Mesodermal cell (in vitro differentiated cells): ENCODE data around the gene LKAAEAR1.

Experiments
- H3K27ac ChIP-seq: 2 replicates; pipeline ENCODE4 v1.7.0; 2013; ENCODE audit warnings: mild to moderate bottlenecking, low read depth, low read length, moderate library complexity; ENCODE audit not compliant: severe bottlenecking
- H3K36me3 ChIP-seq: 2 replicates; pipeline ENCODE4 v1.7.1; 2013; ENCODE audit warnings: mild to moderate bottlenecking, low read length, moderate library complexity; ENCODE audit not compliant: control insufficient read depth, insufficient read depth
- H3K4me1 ChIP-seq: one replicate; pipeline ENCODE4 v1.7.1; 2013; ENCODE audit warnings: mild to moderate bottlenecking, low read length; ENCODE audit not compliant: insufficient read depth, control insufficient read depth, poor library complexity, severe bottlenecking
- H3K4me3 ChIP-seq: 2 replicates; pipeline ENCODE4 v1.7.0; 2013; ENCODE audit warnings: low read length, control low read depth, mild to moderate bottlenecking; ENCODE audit not compliant: insufficient read depth, poor library complexity, severe bottlenecking; ENCODE audit errors: extremely low read depth
- H3K9me3 ChIP-seq: 2 replicates; pipeline ENCODE4 v1.7.1; 2013; ENCODE audit warnings: mild to moderate bottlenecking, low read length, moderate library complexity; ENCODE audit not compliant: control insufficient read depth
- WGBS, 2 experiments: methylation state at CpG; one replicate each; pipeline ENCODE4 v1.1.5; 2013; ENCODE audit warnings: missing lambda C conversion rate in 2 of 2; ENCODE audit not compliant: insufficient coverage in 2 of 2; 5-methylcytosine and 5-hydroxymethylcytosine counted together

LKAAEAR1 gene

DNA sequence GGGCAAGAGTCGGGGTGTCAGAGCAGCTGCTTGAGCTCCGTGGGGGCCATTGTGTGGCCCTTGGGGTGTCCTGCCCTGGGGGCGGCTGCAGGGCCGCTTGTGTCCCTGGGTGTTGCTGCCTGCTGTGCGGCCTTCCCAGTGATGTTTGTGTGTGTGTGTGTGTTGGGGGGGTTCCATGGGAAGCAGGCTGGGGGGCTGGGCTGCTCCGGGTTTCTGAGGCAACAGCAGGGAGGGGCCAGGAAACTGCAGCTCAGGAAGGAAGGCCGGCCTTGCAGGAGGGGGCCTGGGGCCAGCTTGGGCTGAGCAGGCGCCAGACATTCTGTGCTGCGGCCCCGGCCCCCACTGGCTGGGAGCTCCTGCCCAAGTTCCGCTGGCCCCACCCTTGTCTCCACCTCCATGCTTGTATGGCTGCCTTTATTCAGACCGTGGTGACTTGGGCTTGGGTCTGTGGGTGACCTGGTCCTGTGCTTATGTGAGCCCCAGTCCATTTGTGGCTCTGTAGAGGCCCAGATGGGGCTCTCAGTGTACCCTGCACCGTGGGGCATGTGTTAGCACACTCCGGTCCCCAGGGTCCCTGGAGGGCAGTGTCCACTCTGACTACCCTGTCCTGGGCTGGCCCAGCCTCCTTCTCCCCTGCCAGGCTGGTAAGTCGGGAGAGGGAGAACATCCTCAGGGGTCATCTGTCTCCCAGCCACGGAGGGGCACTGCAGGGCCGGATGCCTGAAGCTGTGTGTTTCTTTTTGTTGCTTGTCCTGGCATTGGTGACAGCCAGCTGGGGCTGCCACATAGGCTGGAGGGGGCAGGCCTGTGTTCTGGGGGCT lies 30.1 kb downstream of the LKAAEAR1 start:
- Histone ChIP-seq H3K4me3 (peak overlapping the region; percentile 8), H3K36me3 (no peaks in the 10 kb centered on the region), H3K4me1 (peaks cover 37% of the 10 kb centered on the region), H3K9me3 (no peaks in the 10 kb centered on the region), H3K27ac (peak overlapping the region; percentile 76)
- 33 to 56% methylated on average over 12 to 14 of the region's 17 CpGs for WGBS, 2 experiments

DNA sequence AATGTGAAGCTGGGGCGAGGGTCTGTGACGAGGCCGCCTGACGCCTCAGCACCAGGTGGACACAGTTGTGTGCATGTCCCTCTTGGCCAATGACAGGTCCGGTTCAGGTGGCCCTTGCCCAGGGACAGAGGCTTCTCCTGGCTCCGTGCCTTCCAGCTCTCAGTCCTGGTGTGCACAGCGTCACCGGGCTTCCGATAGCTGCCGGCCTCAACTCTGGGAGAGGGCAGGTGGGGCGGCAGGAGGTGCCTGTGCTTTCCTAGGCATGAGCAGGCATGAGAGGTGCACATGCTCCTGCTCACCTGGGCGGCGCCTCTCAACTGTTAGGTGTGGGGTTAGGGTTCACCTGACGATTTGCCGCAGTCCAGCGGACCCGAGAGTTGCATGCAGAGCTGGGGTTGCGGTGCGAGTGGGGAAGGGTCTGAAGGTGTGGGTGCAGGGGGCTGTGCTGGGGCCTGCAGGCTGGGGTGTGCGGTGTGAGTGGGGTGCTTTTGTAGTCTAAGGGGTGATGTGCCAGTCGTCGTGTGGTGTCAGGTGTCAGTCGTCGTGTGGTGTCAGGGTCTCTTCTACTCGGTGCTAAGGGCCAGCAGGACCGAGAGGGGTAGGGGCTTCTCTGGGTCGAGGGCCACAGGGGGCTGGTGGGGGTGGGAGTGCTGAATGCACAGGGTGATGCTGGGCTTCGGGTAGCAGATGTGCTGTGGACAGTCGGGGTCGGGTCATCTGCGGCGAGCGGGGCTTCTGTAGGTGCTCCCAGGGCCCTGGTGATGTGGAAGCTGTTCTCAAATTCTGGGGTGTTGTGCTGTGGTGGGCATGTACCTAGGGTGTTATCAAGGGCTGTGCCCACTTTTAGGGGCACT lies 31.0 kb downstream of the LKAAEAR1 start:
- Histone ChIP-seq H3K9me3 (no peaks in the 10 kb centered on the region), H3K4me3 (no peak overlapping the region), H3K36me3 (no peaks in the 10 kb centered on the region), H3K27ac (no peak overlapping the region), H3K4me1 (peaks cover 37% of the 10 kb centered on the region)
- WGBS, 2 experiments, result 85 to 89% methylated on average over 20 to 33 of the region's 33 CpGs

DNA sequence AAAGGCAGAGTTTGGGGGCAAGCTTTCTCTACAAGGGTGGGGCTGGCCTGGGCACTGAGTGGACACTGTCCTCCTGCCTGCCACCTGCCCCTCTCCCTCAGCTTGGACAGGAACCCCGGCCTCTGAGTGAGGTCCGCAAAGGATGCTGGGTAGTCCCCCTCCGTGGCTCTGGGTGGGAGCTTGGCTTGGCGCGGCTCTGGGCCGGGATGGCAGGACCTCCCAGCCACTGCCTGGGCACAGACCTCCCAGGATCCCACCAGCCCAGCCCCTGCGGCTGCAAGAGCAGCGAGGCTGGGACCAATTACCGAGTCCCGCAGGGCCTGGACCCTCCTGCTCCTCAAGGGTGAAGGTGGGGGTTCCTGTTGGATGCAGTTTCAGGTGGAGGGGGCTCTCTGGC lies 31.9 kb downstream of the LKAAEAR1 start:
- 91 to 95% methylated on average over 4 to 6 of the region's 10 CpGs for WGBS, 2 experiments
- no peak overlapping the region for H3K27ac ChIP-seq
- peaks cover under 1% of the 10 kb centered on the region for H3K36me3 ChIP-seq
- H3K4me1 ChIP-seq, result peaks cover 35% of the 10 kb centered on the region
- no peaks in the 10 kb centered on the region for H3K9me3 ChIP-seq
- H3K4me3 ChIP-seq, result no peak overlapping the region

DNA sequence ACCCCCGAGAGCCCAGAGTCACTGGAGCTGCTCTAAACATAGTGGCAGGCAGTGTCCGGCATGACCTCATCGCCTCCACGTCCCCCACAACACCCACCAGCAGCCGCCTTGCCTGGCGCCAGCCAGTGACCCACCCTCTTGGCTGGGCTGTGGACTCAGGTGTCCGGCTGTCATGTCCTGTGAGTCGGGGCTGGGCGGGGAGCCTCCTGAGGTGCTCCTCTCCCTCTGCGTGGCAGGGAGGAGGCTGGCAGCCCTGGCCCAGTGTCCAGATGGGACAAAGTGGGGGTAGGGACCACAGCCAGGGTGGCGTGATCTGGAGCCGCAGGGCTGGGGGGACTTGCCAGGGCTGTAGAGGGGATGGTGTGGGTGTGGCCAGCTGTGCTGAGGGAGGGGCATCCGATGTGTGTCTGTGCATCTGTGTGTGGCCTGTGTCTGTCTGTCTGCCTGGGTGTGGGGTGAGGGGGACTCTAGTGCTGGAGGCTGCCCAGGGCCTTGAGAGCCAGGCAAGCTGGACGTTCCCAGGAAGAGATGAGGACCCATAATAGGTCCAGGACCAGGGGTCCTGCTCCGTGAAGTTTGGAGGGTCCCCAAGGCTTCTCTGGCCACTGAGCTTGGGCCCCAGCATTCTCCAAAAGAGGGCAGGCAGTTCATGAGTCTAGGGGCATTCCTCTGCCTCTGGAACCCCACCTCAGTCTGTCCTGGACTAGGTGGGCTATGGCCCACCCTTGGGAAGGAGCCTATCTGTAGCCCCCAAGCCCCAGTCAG lies 32.5 kb downstream of the LKAAEAR1 start:
- Histone ChIP-seq H3K27ac (no peak overlapping the region), H3K4me1 (peaks cover 29% of the 10 kb centered on the region), H3K4me3 (no peak overlapping the region), H3K9me3 (no peaks in the 10 kb centered on the region), H3K36me3 (peaks cover 4% of the 10 kb centered on the region)
- 92 to 96% methylated on average over 4 to 13 of the region's 15 CpGs for WGBS, 2 experiments

DNA sequence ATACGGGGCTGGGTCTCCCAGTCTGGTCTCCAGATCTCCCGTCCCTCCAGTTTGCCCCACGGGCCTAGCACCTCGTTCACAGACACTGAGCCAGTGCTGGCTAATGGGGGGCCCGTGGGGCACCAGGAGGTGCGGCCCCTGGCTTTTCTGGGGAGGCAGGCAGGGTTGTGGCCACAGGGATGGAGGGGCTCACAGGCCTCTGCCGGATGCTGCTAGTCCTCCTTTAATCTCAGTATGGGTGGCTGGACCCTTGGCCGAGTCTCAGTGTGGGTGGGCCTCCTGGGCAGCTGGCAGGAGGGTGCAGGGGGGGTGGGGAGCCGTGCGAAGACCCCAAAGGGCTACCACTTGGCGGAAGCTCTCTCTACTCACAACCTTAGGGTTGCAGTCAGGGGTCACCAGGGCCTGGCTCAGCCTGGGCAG lies 33.2 kb downstream of the LKAAEAR1 start:
- 89 to 93% methylated on average over 9 to 10 of the region's 11 CpGs for WGBS, 2 experiments
- peaks cover 22% of the 10 kb centered on the region for H3K4me1 ChIP-seq
- no peak overlapping the region for H3K4me3 ChIP-seq
- H3K27ac ChIP-seq, result no peak overlapping the region
- H3K36me3 ChIP-seq, result peaks cover 4% of the 10 kb centered on the region
- H3K9me3 ChIP-seq, result no peaks in the 10 kb centered on the region

DNA sequence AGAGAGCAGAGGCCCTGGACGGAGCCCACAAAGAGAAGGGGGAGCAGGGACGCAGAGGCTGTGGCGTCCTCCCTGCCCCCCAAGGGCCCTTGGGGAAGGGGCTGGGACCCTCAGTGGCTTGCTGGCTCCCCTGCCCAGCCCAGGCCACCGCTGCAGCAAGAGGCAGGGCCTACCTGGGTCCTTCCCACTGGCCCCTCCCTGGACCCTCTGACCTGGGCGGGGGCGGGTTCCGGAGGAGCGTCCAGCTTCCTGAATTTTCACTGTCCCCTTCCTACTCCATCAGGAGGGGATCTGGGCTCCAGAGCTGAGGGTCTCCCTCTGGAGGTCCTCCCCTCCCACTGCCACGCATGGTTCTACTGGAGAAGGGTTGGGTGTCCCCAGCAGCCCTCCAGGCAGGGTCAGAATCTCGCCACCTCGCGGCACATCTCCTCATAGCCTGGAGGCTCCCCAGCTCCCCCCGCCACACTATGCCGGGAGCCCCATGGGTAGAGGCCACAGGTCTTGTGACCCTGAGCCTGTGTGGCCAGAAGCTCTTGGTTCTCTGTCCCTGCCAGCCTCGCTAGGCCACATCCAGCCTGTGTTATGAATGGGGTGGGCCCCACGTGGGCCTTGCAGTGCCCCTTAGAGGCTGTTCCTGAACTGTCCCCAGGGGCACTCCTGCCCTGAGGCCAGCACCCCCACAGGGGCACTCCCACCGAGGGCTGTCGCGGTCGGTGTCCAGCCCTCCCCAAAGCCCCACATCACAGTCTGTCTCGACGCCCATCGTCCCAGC lies 33.8 kb downstream of the LKAAEAR1 start:
- Histone ChIP-seq H3K27ac (no peak overlapping the region), H3K4me3 (no peak overlapping the region), H3K9me3 (no peaks in the 10 kb centered on the region), H3K4me1 (peaks cover 21% of the 10 kb centered on the region), H3K36me3 (peaks cover 4% of the 10 kb centered on the region)
- 89% methylated on average over 17 to 18 of the region's 23 CpGs for WGBS, 2 experiments

DNA sequence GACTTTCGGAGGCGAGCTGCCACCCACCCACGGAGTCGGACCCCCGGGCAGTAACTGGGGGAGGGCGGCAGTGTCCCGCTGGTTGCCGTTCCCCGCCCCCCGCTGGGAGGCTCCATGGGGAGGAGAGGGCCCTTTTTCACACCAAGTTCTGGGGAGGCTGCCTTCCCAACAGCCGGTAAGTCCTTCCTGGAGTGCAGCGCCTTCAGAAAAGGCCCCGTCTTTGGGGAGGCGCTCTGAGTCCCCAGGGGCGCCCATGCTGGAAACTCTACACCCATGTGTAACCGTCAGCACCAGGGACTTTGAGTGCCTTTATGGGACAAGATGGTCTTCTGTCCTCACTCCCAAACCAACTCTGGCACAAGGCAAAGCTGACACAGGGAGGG lies 34.3 kb downstream of the LKAAEAR1 start:
- Histone ChIP-seq H3K4me1 (peaks cover 25% of the 10 kb centered on the region), H3K4me3 (peak overlapping the region; percentile 8), H3K36me3 (peaks cover 4% of the 10 kb centered on the region), H3K9me3 (no peaks in the 10 kb centered on the region), H3K27ac (no peak overlapping the region)
- 49 to 51% methylated on average over 10 to 15 of the region's 16 CpGs for WGBS, 2 experiments

DNA sequence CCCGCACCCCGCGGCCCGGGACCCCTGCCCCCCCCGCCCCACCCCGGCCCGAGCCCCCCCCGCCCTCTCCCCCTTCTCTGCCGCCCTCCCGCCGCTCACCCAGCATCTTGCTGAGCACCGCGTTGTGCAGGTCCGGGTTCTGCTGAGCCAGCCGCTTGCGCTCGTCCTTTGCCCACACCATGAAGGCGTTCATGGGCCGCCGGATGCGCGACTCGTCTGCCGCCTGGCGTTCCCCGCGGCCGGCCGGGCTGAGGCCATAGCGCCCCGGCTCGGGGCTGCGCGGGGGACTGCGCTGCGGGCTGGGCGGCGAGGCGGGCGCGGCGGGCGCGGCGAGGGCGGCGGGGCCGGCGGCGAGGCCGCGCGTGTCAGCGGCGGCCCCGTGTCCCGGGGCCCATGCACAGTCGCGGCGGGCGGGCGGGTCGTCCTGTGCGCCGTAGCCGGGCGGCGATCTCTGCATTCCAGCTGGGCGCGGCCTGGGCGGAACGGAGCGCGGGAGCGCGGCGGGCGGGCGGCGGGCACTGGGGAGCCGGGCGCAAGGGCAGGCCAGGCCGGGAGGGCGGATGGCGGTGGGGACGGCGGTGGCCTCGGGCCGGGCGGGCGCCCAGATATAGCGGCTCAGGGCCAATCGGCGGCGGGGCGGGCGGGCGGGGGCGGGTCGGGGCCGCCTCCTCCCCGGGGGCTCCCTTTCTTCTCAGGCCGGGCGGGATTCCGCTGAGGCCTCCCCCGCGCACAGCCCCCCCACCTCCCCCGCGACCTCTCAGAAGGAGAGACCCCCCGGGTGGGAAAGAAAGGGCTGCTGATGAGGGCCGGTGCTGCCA lies 34.9 kb downstream of the LKAAEAR1 start, which contains the start of gene SOX18:
SOX18 (minus strand) TSS at position 580 of the 818 bp plus-strand sequence; CDS start at position 457, 123 bp downstream.
- 0 to 1% methylated on average over 32 to 75 of the region's 111 CpGs for WGBS, 2 experiments
- peaks cover 4% of the 10 kb centered on the region for H3K36me3 ChIP-seq
- H3K4me3 ChIP-seq, result peak within 1 kb of the TSS; percentile 32
- no peaks in the 10 kb centered on the region for H3K9me3 ChIP-seq
- H3K4me1 ChIP-seq, result peaks cover 26% of the 10 kb centered on the region
- H3K27ac ChIP-seq, result no peak within 1 kb of the TSS

DNA sequence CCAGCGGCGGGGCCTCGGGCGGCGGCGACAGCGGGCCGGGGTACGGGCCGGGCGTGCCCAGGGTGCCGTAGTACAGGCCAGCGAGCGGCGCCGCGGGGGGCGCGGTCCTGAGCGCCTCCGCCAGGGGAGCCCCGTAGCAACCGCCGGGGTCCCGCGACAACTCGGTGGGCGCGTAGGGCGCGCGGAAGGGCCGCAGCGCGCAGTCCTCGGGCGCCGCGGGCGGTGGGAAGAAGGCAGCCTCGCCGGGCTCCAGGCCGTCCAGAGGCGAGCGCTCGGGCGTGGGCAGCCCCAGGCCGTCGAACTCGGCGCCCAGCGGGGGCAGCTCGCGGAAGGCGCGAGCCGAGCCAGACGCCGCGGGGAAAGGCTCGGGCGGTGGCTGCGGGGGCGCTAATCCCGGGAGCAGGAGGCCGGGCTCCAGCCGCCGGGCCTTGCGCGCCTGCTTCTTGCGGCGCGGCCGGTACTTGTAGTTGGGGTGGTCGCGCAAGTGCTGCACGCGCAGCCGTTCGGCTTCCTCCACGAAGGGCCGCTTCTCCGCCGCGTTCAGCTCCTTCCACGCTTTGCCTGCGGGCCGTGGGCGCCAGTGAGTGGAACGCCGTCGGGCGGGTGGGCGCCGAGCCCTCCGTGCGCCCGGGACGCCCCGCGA lies 35.7 kb downstream of the LKAAEAR1 start:
- Histone ChIP-seq H3K36me3 (peaks cover 4% of the 10 kb centered on the region), H3K27ac (no peak overlapping the region), H3K9me3 (no peaks in the 10 kb centered on the region), H3K4me3 (peak overlapping the region; percentile 32), H3K4me1 (peaks cover 19% of the 10 kb centered on the region)
- WGBS, 2 experiments, result 5 to 6% methylated on average over 78 to 82 of the region's 101 CpGs
